Effector memory CD4-positive, alpha-beta T cell (primary cell): ENCODE data around the gene COQ2.
"Not testable (repeated sequence)": the region's sequence is repeated elsewhere in the genome, so short reads cannot be mapped to it uniquely, and the experiment has no call there.

Experiments used
- DNase-seq, 3 donors: peaks; one replicate each; pipeline ENCODE4 v3.0.0-alpha.2; 2020
- H3K27ac ChIP-seq: 2 replicates; pipeline ENCODE4 v1.7.0; 2013; ENCODE audit warnings: mild to moderate bottlenecking, low read length, moderate library complexity; ENCODE audit not compliant: insufficient read depth, poor library complexity, severe bottlenecking
- H3K27me3 ChIP-seq: replicated peaks from 2 replicates; pipeline ENCODE4 v1.7.0; 2013; ENCODE audit warnings: mild to moderate bottlenecking, low read length; ENCODE audit not compliant: insufficient read depth, control insufficient read depth, poor library complexity, severe bottlenecking
- H3K36me3 ChIP-seq: 2 replicates; pipeline ENCODE4 v1.7.0; 2013; ENCODE audit warnings: mild to moderate bottlenecking, low read length, moderate library complexity; ENCODE audit not compliant: control insufficient read depth, insufficient read depth
- H3K4me1 ChIP-seq: 2 replicates; pipeline ENCODE4 v1.7.0; 2013; ENCODE audit warnings: low read length, mild to moderate bottlenecking; ENCODE audit not compliant: control insufficient read depth, insufficient read depth, poor library complexity, severe bottlenecking
- H3K4me3 ChIP-seq: 2 replicates; pipeline ENCODE4 v1.7.0; 2013; ENCODE audit warnings: low read length, low read depth, mild to moderate bottlenecking; ENCODE audit not compliant: insufficient read depth, poor library complexity, severe bottlenecking
- H3K9me3 ChIP-seq: 2 replicates; pipeline ENCODE4 v1.7.0; 2013; ENCODE audit warnings: mild to moderate bottlenecking, low read length, moderate library complexity; ENCODE audit not compliant: control insufficient read depth

Gene COQ2

GRCh38 chr4:83316459-83317165, 32.0 kb upstream of the COQ2 start:
- Histone ChIP-seq H3K9me3 (no peaks in the 10 kb centered on the region), H3K27me3 (no peaks in the 10 kb centered on the region), H3K27ac (no peak overlapping the region), H3K4me1 (no peaks in the 10 kb centered on the region), H3K36me3 (peaks cover 21% of the 10 kb centered on the region), H3K4me3 (no peak overlapping the region)
- DNase-seq: no peak

GRCh38 chr4:83315341-83315870, 30.8 kb upstream of the COQ2 start:
- Histone ChIP-seq H3K4me1 (no peaks in the 10 kb centered on the region), H3K4me3 (no peak overlapping the region), H3K27me3 (no peaks in the 10 kb centered on the region), H3K9me3 (no peaks in the 10 kb centered on the region), H3K36me3 (peaks cover 22% of the 10 kb centered on the region), H3K27ac (no peak overlapping the region)
- DNase-seq: no peak

GRCh38 chr4:83308672-83309071, 24.1 kb upstream of the COQ2 start:
- peaks cover 22% of the 10 kb centered on the region for H3K36me3 ChIP-seq
- H3K27ac ChIP-seq: no peak overlapping the region
- no peaks in the 10 kb centered on the region for H3K4me1 ChIP-seq
- no peaks in the 10 kb centered on the region for H3K9me3 ChIP-seq
- H3K4me3 ChIP-seq: no peak overlapping the region
- no peaks in the 10 kb centered on the region for H3K27me3 ChIP-seq
- DNase-seq: no peak

GRCh38 chr4:83307920-83308319, 23.3 kb upstream of the COQ2 start:
- no peak for DNase-seq
- peaks cover 22% of the 10 kb centered on the region for H3K36me3 ChIP-seq
- H3K27ac ChIP-seq: no peak overlapping the region
- no peaks in the 10 kb centered on the region for H3K4me1 ChIP-seq
- no peaks in the 10 kb centered on the region for H3K27me3 ChIP-seq
- H3K9me3 ChIP-seq: no peaks in the 10 kb centered on the region
- H3K4me3 ChIP-seq: no peak overlapping the region

- Histone ChIP-seq H3K4me3 (no peak overlapping the region), H3K36me3 (peaks cover 23% of the 10 kb centered on the region), H3K9me3 (no peaks in the 10 kb centered on the region), H3K27me3 (no peaks in the 10 kb centered on the region), H3K4me1 (no peaks in the 10 kb centered on the region), H3K27ac (no peak overlapping the region)
- no peak for DNase-seq
Measured at GRCh38 chr4:83305187-83305586, 20.6 kb upstream of the COQ2 start.

- no peak overlapping the region for H3K27ac ChIP-seq
- H3K9me3 ChIP-seq: no peaks in the 10 kb centered on the region
- H3K36me3 ChIP-seq: peaks cover 9% of the 10 kb centered on the region
- no peaks in the 10 kb centered on the region for H3K4me1 ChIP-seq
- no peaks in the 10 kb centered on the region for H3K27me3 ChIP-seq
- no peak overlapping the region for H3K4me3 ChIP-seq
- no peak for DNase-seq
Measured at GRCh38 chr4:83297548-83298260, 13.1 kb upstream of the COQ2 start.

- H3K9me3 ChIP-seq: no peaks in the 10 kb centered on the region
- no peaks in the 10 kb centered on the region for H3K36me3 ChIP-seq
- H3K4me3 ChIP-seq: no peak overlapping the region
- DNase-seq: no peak
- H3K27ac ChIP-seq: no peak overlapping the region
- H3K4me1 ChIP-seq: no peaks in the 10 kb centered on the region
- H3K27me3 ChIP-seq: no peaks in the 10 kb centered on the region
Measured at GRCh38 chr4:83293305-83294046, 8.9 kb upstream of the COQ2 start.

GRCh38 chr4:83290059-83290774, 5.6 kb upstream of the COQ2 start:
- H3K4me1 ChIP-seq, H3K9me3 ChIP-seq, H3K27ac ChIP-seq, H3K4me3 ChIP-seq, H3K36me3 ChIP-seq, DNase-seq, H3K27me3 ChIP-seq: not testable (repeated sequence)

GRCh38 chr4:83288381-83288780, 3.8 kb upstream of the COQ2 start:
- DNase-seq, H3K36me3 ChIP-seq, H3K4me1 ChIP-seq, H3K4me3 ChIP-seq, H3K27ac ChIP-seq, H3K9me3 ChIP-seq, H3K27me3 ChIP-seq: not testable (repeated sequence)
